IMR-90 (cell line): ENCODE data around the gene HECW1. TPM values are rescaled to one million over a fixed set of nuclear protein-coding genes. Genes with fewer than 3 reads are reported as not detected.

Experiments
- ATAC-seq: fragments of 200-7000 bp; cut with Tn5 transposase; 2 replicates; pipeline ENCODE4 v1.9.1; 2020; ENCODE audit warnings: low read depth, mild to moderate bottlenecking, moderate library complexity
- BruUV-seq: library from RNA; stranded (reverse); fragments of 400-500 nt; replicated peaks from 2 replicates; lab custom pipeline; 2021; lab: Mats Ljungman, UMichigan
- CTCF ChIA-PET: fragments of 300-600 bp; formaldehyde crosslinking; extraction: SDS; loops from one replicate; lab custom pipeline; 2021; ENCODE audit warnings: antibody characterized with exemption; lab: Yijun Ruan, JAX
- POLR2A ChIA-PET: fragments of 300-600 bp; sonication (Branson Sonifier 250); formaldehyde crosslinking; loops from one replicate; lab custom pipeline; 2022; ENCODE audit warnings: antibody characterized with exemption; ENCODE audit not compliant: unreplicated experiment; lab: Charles Lee
- DNase-seq: peaks from one replicate; pipeline ENCODE4 v3.0.0; 2013
- H2AFZ ChIP-seq: replicated peaks from 2 replicates; pipeline ENCODE3; 2013; ENCODE audit warnings: low read length, mild to moderate bottlenecking; ENCODE audit not compliant: poor library complexity
- H2AK5ac ChIP-seq: 2 replicates; pipeline ENCODE4 v1.6.1; 2013; ENCODE audit warnings: low read depth, low read length, inconsistent platforms
- H2AK9ac ChIP-seq: replicated peaks from 2 replicates; pipeline ENCODE3; 2013; ENCODE audit warnings: mild to moderate bottlenecking, low read depth, low read length, moderate library complexity; ENCODE audit not compliant: poor library complexity
- H2BK120ac ChIP-seq: 2 replicates; pipeline ENCODE4 v1.6.1; 2013; ENCODE audit warnings: low read depth, low read length, inconsistent platforms
- H2BK15ac ChIP-seq: 3 replicates; pipeline ENCODE4 v1.6.1; 2013; ENCODE audit warnings: low read depth, low read length, inconsistent platforms
- H2BK20ac ChIP-seq: 2 replicates; pipeline ENCODE4 v1.6.1; 2013; ENCODE audit warnings: low read depth, mild to moderate bottlenecking, inconsistent platforms, low read length, moderate library complexity
- H2BK5ac ChIP-seq: 2 replicates; pipeline ENCODE4 v1.6.1; 2013; ENCODE audit warnings: mild to moderate bottlenecking, low read depth, low read length, inconsistent platforms; ENCODE audit not compliant: poor library complexity, severe bottlenecking
- H3K14ac ChIP-seq: replicated peaks from 2 replicates; pipeline ENCODE4 v1.6.1; 2013; ENCODE audit warnings: low read depth, low read length, inconsistent platforms
- H3K18ac ChIP-seq: 2 replicates; pipeline ENCODE4 v1.6.1; 2013; ENCODE audit warnings: low read depth, low read length, control low read depth
- H3K23ac ChIP-seq: 2 replicates; pipeline ENCODE4 v1.6.1; 2013; ENCODE audit warnings: low read depth, low read length, inconsistent platforms
- H3K27ac ChIP-seq: 2 replicates; pipeline ENCODE4 v1.5.1; 2013; ENCODE audit warnings: mild to moderate bottlenecking, control low read depth, low read length; ENCODE audit not compliant: insufficient read depth
- H3K27me3 ChIP-seq: 2 replicates; pipeline ENCODE4 v1.6.1; 2013; ENCODE audit warnings: low read length; ENCODE audit not compliant: control insufficient read depth, insufficient read depth
- H3K36me3 ChIP-seq: 2 replicates; pipeline ENCODE4 v1.6.1; 2013; ENCODE audit warnings: low read length, mixed read lengths; ENCODE audit not compliant: control insufficient read depth, insufficient read depth
- H3K4ac ChIP-seq: 2 replicates; pipeline ENCODE4 v1.6.1; 2013; ENCODE audit warnings: low read depth, low read length, inconsistent platforms
- H3K4me1 ChIP-seq: 2 replicates; pipeline ENCODE4 v1.6.1; 2013; ENCODE audit warnings: low read length, mixed read lengths; ENCODE audit not compliant: control insufficient read depth, insufficient read depth
- H3K4me2 ChIP-seq: 2 replicates; pipeline ENCODE4 v1.6.1; 2013; ENCODE audit warnings: low read depth, mild to moderate bottlenecking, control low read depth, low read length, moderate library complexity
- H3K4me3 ChIP-seq: 2 replicates; pipeline ENCODE4 v1.5.1; 2013; ENCODE audit warnings: low read depth, mild to moderate bottlenecking, control low read depth, low read length, moderate library complexity; ENCODE audit not compliant: insufficient read depth
- H3K56ac ChIP-seq: 2 replicates; pipeline ENCODE4 v1.6.1; 2013; ENCODE audit warnings: low read length, inconsistent platforms; ENCODE audit not compliant: insufficient read depth; ENCODE audit errors: extremely low read depth
- H3K79me1 ChIP-seq, 2 experiments: 2 replicates each; pipeline ENCODE4 v1.6.1; 2013; ENCODE audit warnings: low read length in 2 of 2, inconsistent platforms in 1 of 2, low read depth in 1 of 2
- H3K9ac ChIP-seq: 2 replicates; pipeline ENCODE4 v1.6.1; 2013; ENCODE audit warnings: low read depth, low read length, control low read depth
- H3K9me1 ChIP-seq: 2 replicates; pipeline ENCODE4 v1.6.1; 2013; ENCODE audit warnings: low read length, inconsistent platforms; ENCODE audit not compliant: insufficient read depth
- H3K9me3 ChIP-seq: 2 replicates; pipeline ENCODE4 v1.6.1; 2013; ENCODE audit warnings: low read length; ENCODE audit not compliant: control insufficient read depth, insufficient read depth
- H4K20me1 ChIP-seq: 2 replicates; pipeline ENCODE4 v1.6.1; 2013; ENCODE audit warnings: low read length, inconsistent platforms; ENCODE audit not compliant: insufficient read depth
- H4K5ac ChIP-seq: 2 replicates; pipeline ENCODE4 v1.6.1; 2013; ENCODE audit warnings: mild to moderate bottlenecking, low read depth, low read length, control low read depth
- H4K8ac ChIP-seq, 2 experiments: 2 replicates each; pipeline ENCODE4 v1.6.1; 2013; ENCODE audit warnings: low read depth in 2 of 2, low read length in 2 of 2, control low read depth in 1 of 2, inconsistent platforms in 1 of 2
- H4K91ac ChIP-seq: 2 replicates; pipeline ENCODE4 v1.6.1; 2013; ENCODE audit warnings: low read depth, low read length, inconsistent platforms; ENCODE audit not compliant: insufficient read depth
- BHLHE40 ChIP-seq: fragments of 150-350 bp; IDR thresholded peaks from 2 replicates; pipeline ENCODE4 v1.6.1; 2016; ENCODE audit warnings: mild to moderate bottlenecking, low read depth, low read length
- CEBPB ChIP-seq: IDR thresholded peaks from 2 replicates; pipeline ENCODE4 v1.6.1; 2012; ENCODE audit warnings: low read depth, low read length, improper control_type of control experiment
- CHD1 ChIP-seq: IDR thresholded peaks from 2 replicates; pipeline ENCODE4 v1.6.1; 2012; ENCODE audit warnings: low read depth, low read length, improper control_type of control experiment
- FOS ChIP-seq: fragments of 150-350 bp; IDR thresholded peaks from 2 replicates; pipeline ENCODE4 v1.6.1; 2016; ENCODE audit warnings: low read depth, low read length
- MAZ ChIP-seq: IDR thresholded peaks from 2 replicates; pipeline ENCODE4 v1.6.1; 2012; ENCODE audit warnings: low read depth, mild to moderate bottlenecking, low read length, improper control_type of control experiment, moderate library complexity, borderline replicate concordance
- MXI1 ChIP-seq: IDR thresholded peaks from 2 replicates; pipeline ENCODE4 v1.6.1; 2012; ENCODE audit warnings: low read depth, mild to moderate bottlenecking, low read length, moderate library complexity, borderline replicate concordance
- NFE2L2 ChIP-seq: fragments of 150-350 bp; IDR thresholded peaks from 2 replicates; pipeline ENCODE4 v1.6.1; 2016; ENCODE audit warnings: low read depth, mild to moderate bottlenecking, low read length
- POLR2A ChIP-seq: IDR thresholded peaks from 2 replicates; pipeline ENCODE4 v1.6.1; 2012; ENCODE audit warnings: mild to moderate bottlenecking, low read depth, low read length
- RCOR1 ChIP-seq: IDR thresholded peaks from 2 replicates; pipeline ENCODE4 v1.6.1; 2012; ENCODE audit warnings: mild to moderate bottlenecking, low read length, improper control_type of control experiment; ENCODE audit not compliant: insufficient replicate concordance
- SMC3 ChIP-seq: fragments of 150-350 bp; IDR thresholded peaks from 2 replicates; pipeline ENCODE4 v1.6.1; 2016; ENCODE audit warnings: low read depth, mild to moderate bottlenecking, antibody characterized with exemption, low read length, moderate library complexity
- WGBS, 2 experiments: methylation state at CpG; one replicate each; pipeline versions ENCODE4 v1.1.5 to v1.1.7; 2013; ENCODE audit warnings: missing lambda C conversion rate in 2 of 2; ENCODE audit not compliant: insufficient read length in 1 of 2; ENCODE audit errors: extremely low coverage in 2 of 2; 5-methylcytosine and 5-hydroxymethylcytosine counted together
- dilution Hi-C: fragments of 300-500 bp; cut with HindIII; formaldehyde crosslinking; loops from one replicate; pipeline ENCODE4 v1.14.3; 2018; ENCODE audit warnings: low sequenced_read_pairs; ENCODE audit not compliant: unreplicated experiment
- in situ Hi-C: fragments of 300-500 bp; cut with MboI; formaldehyde crosslinking; loops from 3 replicates; pipeline ENCODE4 v1.14.3; 2019; ENCODE audit warnings: low sequenced_read_pairs, inconsistent platforms, mixed read lengths
- intact Hi-C: fragments of 100-400 bp; cut with micrococcal nuclease; formaldehyde crosslinking; loops from 2 replicates; pipeline ENCODE4 v1.10.0; 2022
- polyA plus RNA-seq, 3 experiments: library from polyadenylated mRNA; depleted of rRNA; stranded (reverse); fragments of >200 nt; gene quantifications; 2 replicates each; pipeline ENCODE4 v1.2.3, GENCODE V29; 2012; ENCODE audit warnings: low replicate concordance in 1 of 3
- total RNA-seq: library from RNA; depleted of rRNA; stranded (reverse); fragments of >200 nt; gene quantifications from 2 replicates; pipeline ENCODE4 v1.2.3, GENCODE V29; 2012
- TF ChIP-seq, protein P1 (sequence below): conservative IDR thresholded peaks from 2 replicates; pipeline ENCODE4 v1.5.1; 2012; ENCODE audit warnings: mild to moderate bottlenecking, low read depth, low read length, improper control_type of control experiment
- TF ChIP-seq, protein P2 (sequence below): fragments of 150-350 bp; IDR thresholded peaks from 2 replicates; pipeline ENCODE4 v1.6.1; 2017; ENCODE audit warnings: mild to moderate bottlenecking, antibody characterized with exemption, low read length, low read depth

The HECW1 gene
- total and polyA plus RNA-seq, 2 of the 4 experiments (the other 2 are of a cell fraction), result 0.56 to 1.3 TPM

DNA sequence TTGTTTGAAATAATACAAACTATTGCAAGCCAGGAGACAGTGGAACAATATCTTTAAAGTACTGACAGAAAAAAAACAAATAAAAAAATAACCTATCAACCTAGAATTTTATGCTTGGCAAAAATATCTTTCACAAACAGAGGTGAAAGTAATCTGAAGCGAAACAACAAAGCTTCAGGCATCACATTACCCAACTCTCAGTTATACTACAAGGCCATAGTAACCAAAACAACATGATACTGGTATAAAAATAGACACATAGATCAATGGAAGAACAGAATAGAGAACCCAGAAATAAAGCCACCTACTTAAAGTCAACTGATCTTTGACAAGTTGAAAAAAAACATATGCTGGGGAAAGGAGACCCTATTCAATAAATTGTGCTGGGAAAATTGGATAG is 26.5 kb upstream of the HECW1 start:
- Histone ChIP-seq H3K56ac (no peak overlapping the region), H2BK15ac (no peak overlapping the region), H2BK120ac (no peak overlapping the region), H3K4me3 (no peak overlapping the region), H3K9ac (no peak overlapping the region), H3K4me2 (no peak overlapping the region), H2AK5ac (no peak overlapping the region), H3K9me1 (no peaks in the 10 kb centered on the region), H3K27ac (no peak overlapping the region), H4K5ac (no peak overlapping the region), H3K9me3 (no peaks in the 10 kb centered on the region), H3K14ac (no peak overlapping the region), H3K23ac (no peak overlapping the region), H4K8ac (no peak overlapping the region), H2BK5ac (no peak overlapping the region), H4K91ac (no peak overlapping the region), H3K36me3 (no peaks in the 10 kb centered on the region), H2AK9ac (no peak overlapping the region), H3K4ac (no peak overlapping the region), H3K79me1 (no peaks in the 10 kb centered on the region), H2BK20ac (no peak overlapping the region), H3K18ac (no peak overlapping the region), H3K4me1 (no peaks in the 10 kb centered on the region), H4K20me1 (no peaks in the 10 kb centered on the region), H2AFZ (no peak overlapping the region), H3K27me3 (peaks cover 10% of the 10 kb centered on the region)
- BruUV-seq, result no TSS peak
- dilution Hi-C loops (no loop called here), intact Hi-C loops (no loop called here), in situ Hi-C loops (no loop called here)
- CTCF ChIA-PET, result no interaction called here
- no CpG with 5 or more reads among the region's 1 CpG for WGBS, 2 experiments
- TF ChIP-seq POLR2A, result no peak
- TF ChIP-seq CEBPB, result no peak
- no peak for TF ChIP-seq NFE2L2
- no peak for TF ChIP-seq RCOR1
- TF ChIP-seq SMC3, result no peak
- TF ChIP-seq, protein P1, sequence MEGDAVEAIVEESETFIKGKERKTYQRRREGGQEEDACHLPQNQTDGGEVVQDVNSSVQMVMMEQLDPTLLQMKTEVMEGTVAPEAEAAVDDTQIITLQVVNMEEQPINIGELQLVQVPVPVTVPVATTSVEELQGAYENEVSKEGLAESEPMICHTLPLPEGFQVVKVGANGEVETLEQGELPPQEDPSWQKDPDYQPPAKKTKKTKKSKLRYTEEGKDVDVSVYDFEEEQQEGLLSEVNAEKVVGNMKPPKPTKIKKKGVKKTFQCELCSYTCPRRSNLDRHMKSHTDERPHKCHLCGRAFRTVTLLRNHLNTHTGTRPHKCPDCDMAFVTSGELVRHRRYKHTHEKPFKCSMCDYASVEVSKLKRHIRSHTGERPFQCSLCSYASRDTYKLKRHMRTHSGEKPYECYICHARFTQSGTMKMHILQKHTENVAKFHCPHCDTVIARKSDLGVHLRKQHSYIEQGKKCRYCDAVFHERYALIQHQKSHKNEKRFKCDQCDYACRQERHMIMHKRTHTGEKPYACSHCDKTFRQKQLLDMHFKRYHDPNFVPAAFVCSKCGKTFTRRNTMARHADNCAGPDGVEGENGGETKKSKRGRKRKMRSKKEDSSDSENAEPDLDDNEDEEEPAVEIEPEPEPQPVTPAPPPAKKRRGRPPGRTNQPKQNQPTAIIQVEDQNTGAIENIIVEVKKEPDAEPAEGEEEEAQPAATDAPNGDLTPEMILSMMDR, result no peak
- no peak for TF ChIP-seq BHLHE40
- no peak for TF ChIP-seq MXI1
- TF ChIP-seq CHD1, result no peak
- no peak for TF ChIP-seq MAZ
- no peak for TF ChIP-seq FOS
- TF ChIP-seq, protein P2, sequence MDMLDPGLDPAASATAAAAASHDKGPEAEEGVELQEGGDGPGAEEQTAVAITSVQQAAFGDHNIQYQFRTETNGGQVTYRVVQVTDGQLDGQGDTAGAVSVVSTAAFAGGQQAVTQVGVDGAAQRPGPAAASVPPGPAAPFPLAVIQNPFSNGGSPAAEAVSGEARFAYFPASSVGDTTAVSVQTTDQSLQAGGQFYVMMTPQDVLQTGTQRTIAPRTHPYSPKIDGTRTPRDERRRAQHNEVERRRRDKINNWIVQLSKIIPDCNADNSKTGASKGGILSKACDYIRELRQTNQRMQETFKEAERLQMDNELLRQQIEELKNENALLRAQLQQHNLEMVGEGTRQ, result no peak
- DNase-seq, result no peak
- POLR2A ChIA-PET, result no interaction called here
- no peak for ATAC-seq
